HG03064 (cell line): ENCODE data around the gene ZNF358.

Experiments
- ATAC-seq: cut with Tn5 transposase; IDR thresholded peaks from one replicate; pipeline ENCODE4 v1.9.1; 2021; ENCODE audit warnings: low read depth; ENCODE audit not compliant: unreplicated experiment

Gene ZNF358

GRCh38 chr19:7554990-7555864, 39.3 kb downstream of the ZNF358 start:
- no peak for ATAC-seq

DNA sequence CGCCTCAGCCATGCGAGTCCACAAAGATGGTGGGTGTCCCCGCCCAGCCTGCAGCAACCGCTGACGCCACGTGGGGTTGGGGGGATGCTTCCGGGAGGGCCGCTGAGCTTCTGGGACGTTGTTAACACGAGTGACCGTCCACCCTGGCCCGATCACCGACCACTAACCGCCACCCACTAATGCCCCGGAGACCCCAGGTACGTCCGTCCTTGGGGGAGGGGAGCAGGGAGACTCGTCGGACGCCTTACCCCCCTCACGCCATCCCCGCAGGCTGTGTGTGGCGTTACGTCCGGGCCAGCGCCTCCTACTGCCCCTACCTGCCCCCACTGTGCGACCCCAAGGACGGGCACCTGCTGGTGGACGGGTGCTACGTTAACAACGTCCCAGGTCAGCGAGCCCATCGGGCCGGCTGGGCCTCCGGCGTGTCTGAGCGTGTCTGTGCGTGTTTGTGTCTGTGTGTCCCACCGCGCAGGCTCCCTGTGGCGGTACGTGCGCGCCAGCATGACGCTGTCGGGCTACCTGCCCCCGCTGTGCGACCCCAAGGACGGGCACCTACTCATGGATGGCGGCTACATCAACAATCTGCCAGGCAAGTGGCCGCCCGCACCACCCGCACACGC, 40.9 kb downstream of the ZNF358 start:
- ATAC-seq: no peak

- no peak for ATAC-seq
Measured at GRCh38 chr19:7558667-7559066, 42.8 kb downstream of the ZNF358 start.

- ATAC-seq: no peak
Measured at GRCh38 chr19:7559102-7559501, 43.2 kb downstream of the ZNF358 start.

GRCh38 chr19:7560255-7560654, 44.4 kb downstream of the ZNF358 start:
- no peak for ATAC-seq

DNA sequence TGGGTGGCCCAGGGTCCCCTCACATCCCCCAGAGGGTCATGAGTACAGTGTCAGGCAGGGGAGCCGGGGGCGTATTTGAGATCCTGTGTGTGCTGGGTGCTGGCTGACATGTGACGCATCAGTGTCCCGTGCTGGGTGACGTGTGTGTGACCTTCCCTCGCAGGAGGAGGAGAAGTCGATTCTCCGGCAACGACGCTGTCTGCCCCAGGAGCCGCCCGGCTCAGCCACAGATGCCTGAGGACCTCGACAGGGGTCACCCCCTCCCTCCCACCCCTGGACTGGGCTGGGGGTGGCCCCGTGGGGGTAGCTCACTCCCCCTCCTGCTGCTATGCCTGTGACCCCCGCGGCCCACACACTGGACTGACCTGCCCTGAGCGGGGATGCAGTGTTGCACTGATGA, 45.4 kb downstream of the ZNF358 start:
- no peak for ATAC-seq

DNA sequence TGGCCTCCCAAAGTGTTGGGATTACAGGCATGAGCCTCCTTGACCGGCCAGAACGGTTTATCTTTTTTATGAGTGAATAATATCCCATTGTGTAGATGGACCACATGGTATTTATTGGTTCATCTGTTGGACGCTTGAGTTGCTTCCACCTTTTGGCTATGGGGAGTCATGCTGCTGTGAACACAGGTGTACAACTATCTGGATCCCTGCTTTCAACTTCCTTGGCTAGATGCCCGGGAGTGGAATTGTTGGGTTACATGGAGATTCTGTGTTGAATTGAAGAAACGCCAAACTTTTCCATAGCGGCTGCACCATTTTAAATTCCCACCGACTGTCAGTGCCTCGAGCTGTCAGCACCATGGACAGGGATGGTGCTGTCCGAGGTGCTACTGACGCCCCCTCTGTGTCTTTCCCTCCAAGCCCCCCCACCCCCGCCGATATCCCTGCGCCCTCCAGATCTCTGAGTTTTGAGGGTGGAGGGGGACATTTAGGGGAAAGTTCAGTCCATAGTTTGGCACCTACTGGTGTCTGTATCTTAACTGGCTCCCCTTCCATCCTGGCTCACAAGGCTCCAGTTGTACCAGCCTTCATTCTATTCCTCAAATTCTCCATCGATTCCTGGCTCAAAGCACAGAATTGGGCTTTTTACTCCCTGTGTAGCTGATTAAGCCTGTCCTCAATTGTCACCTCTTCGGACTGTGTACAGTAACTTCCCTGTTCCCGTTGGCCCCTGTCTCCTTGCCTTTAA, 46.9 kb downstream of the ZNF358 start:
- ATAC-seq: no peak

GRCh38 chr19:7564866-7565265, 49.0 kb downstream of the ZNF358 start:
- ATAC-seq: no peak

GRCh38 chr19:7565332-7565731, 49.4 kb downstream of the ZNF358 start:
- no peak for ATAC-seq
